ENCODE data around the gene NFX1.

DNA sequence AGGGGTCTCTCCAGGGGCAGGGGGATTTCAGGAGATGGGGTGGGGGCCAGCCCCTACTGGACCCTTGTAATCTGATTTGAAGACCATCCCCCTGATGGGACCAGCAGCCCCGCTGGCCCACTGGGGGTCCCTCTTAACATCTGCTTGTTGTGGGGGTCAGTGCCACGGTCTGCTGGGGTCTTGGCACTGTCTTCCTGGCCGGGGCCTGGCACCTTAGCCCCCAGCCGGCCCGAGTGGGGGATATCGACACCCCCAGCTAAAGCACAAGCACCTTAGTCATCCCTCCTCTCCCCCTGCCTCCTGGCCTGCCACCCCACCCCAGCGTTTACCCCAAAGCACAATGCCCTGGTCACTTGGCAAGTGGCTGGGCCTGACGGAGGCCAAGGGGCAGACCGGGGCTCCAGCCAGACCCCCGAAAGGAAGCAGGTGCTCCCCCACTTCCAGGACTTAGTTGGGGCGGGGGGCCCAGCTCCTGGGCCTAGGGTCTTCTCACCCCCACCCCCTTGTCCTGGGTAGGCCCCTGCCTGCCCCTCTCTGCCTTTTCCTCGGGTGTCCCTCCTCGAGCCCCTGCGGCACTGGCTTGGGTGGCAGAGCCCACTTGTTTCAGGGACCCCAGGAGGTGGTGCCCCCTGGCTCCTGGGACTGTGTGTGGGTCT lies 1.4 kb upstream of the NFX1 start:
- no peak for TF ChIP-seq EZH2 (IDR thresholded peaks at IDR 0.05; ENCODE audit: low read length)
- TF ChIP-seq, protein P1, sequence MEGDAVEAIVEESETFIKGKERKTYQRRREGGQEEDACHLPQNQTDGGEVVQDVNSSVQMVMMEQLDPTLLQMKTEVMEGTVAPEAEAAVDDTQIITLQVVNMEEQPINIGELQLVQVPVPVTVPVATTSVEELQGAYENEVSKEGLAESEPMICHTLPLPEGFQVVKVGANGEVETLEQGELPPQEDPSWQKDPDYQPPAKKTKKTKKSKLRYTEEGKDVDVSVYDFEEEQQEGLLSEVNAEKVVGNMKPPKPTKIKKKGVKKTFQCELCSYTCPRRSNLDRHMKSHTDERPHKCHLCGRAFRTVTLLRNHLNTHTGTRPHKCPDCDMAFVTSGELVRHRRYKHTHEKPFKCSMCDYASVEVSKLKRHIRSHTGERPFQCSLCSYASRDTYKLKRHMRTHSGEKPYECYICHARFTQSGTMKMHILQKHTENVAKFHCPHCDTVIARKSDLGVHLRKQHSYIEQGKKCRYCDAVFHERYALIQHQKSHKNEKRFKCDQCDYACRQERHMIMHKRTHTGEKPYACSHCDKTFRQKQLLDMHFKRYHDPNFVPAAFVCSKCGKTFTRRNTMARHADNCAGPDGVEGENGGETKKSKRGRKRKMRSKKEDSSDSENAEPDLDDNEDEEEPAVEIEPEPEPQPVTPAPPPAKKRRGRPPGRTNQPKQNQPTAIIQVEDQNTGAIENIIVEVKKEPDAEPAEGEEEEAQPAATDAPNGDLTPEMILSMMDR (optimal IDR thresholded peaks at IDR 0.05 in 1 of 3, IDR thresholded peaks at IDR 0.05 in 1 of 3, conservative IDR thresholded peaks at IDR 0.05 in 1 of 3; ENCODE audit: extremely low read depth in 1 of 3, insufficient read depth in 2 of 3, low read length in 3 of 3): no peak

Data from keratinocyte (primary cell).